LNCAP (cell line): ENCODE results near the gene DUSP15.

Experiments used
- TF ChIP-seq, protein P1 (sequence below): fragments of 450-650 bp; IDR thresholded peaks from 2 replicates; pipeline ENCODE4 v1.5.1; 2017; ENCODE audit warnings: mild to moderate bottlenecking

Gene DUSP15

DNA sequence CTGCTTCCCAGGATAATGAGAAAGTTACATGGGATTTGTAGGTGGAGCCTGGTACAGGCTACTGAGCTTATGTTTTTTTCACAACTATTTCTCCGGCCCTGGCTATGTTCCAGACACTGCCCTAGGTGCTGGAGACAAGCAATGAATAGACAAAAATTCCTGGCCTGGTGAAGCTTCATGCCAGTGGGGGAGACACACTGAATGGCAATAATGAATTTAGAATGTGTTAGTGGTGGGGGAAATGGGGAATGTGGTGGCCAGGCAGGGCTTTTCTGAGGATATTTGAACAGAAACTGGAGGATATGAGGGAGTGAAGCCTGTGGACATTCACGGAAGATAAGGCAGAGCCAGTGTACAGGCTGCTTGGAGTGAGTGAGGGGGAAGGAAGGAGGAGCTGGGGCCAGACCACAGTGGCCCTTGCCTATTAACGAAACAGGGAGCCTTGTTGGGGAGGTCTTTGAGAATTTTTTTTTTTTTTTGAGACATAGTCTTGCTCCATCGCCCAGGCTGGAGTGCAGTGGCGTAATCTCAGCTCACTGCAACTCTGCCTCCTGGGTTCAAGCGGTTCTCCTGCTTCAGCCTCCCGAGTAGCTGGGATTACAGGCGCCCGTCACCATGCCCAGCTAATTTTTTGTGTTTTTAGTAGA, 31.6 kb downstream of the DUSP15 start:
- TF ChIP-seq, protein P1, sequence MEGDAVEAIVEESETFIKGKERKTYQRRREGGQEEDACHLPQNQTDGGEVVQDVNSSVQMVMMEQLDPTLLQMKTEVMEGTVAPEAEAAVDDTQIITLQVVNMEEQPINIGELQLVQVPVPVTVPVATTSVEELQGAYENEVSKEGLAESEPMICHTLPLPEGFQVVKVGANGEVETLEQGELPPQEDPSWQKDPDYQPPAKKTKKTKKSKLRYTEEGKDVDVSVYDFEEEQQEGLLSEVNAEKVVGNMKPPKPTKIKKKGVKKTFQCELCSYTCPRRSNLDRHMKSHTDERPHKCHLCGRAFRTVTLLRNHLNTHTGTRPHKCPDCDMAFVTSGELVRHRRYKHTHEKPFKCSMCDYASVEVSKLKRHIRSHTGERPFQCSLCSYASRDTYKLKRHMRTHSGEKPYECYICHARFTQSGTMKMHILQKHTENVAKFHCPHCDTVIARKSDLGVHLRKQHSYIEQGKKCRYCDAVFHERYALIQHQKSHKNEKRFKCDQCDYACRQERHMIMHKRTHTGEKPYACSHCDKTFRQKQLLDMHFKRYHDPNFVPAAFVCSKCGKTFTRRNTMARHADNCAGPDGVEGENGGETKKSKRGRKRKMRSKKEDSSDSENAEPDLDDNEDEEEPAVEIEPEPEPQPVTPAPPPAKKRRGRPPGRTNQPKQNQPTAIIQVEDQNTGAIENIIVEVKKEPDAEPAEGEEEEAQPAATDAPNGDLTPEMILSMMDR = no peak

DNA sequence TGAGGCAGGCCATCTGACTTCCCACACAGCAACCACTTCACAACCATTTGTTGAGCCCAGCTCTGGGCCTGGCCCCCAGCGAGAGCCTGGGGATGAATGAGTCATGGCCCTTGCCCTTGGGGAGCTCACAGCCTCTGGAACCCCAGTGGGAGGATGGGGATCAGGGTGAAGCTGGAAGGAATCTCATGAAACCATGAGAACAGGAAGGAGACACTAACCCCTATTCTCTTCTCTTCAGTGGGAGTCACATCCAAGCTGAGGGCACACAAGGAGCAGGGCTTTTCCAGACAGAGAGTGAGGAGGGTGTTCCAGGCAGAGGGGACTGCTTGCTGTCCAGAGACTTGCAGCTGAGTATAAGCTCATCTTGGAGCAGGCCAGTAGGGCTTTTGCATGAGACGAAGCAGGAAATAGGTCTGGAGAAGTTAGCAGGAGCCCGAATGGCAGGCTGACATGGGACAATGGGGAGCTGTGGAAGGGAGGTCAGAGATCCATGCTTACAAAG, 32.4 kb downstream of the DUSP15 start:
- TF ChIP-seq, protein P1 = no peak

DNA sequence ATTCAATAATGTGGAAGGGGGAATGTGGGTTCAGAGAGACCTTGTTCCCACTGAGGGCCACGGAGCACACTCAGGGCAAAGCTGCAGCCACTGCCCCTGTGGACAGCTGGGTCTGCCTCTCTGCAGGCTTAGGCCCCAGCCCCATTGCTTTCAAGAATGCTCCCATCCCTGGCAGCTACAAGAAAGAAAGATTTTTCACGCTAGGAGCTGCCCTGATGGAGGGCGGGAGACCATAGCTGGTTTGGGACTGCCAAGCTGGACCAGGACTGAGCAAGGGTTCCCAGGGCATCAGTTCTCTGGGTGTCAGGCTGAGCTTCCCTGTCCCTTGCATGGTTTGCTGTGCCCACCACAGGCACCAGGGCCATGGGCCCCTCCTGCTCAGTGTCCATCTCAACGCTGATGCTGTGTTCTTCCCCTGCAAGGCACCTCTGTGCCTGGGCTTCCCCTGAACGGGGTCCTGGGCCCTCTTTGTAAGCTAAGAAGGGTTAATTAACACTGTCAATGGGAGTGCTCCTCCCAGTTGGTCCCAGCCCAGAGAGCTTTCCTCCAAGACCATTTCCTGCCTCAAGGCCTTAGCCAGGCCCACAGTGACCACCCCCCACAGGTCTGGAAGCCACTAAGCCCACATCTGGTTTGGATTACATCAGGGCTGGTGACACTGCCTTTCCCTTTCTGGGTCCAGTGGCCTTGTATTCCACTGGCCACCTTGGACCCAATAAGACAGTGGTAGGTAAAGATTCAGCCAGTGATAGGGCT, 33.3 kb downstream of the DUSP15 start:
- TF ChIP-seq, protein P1 = no peak

DNA sequence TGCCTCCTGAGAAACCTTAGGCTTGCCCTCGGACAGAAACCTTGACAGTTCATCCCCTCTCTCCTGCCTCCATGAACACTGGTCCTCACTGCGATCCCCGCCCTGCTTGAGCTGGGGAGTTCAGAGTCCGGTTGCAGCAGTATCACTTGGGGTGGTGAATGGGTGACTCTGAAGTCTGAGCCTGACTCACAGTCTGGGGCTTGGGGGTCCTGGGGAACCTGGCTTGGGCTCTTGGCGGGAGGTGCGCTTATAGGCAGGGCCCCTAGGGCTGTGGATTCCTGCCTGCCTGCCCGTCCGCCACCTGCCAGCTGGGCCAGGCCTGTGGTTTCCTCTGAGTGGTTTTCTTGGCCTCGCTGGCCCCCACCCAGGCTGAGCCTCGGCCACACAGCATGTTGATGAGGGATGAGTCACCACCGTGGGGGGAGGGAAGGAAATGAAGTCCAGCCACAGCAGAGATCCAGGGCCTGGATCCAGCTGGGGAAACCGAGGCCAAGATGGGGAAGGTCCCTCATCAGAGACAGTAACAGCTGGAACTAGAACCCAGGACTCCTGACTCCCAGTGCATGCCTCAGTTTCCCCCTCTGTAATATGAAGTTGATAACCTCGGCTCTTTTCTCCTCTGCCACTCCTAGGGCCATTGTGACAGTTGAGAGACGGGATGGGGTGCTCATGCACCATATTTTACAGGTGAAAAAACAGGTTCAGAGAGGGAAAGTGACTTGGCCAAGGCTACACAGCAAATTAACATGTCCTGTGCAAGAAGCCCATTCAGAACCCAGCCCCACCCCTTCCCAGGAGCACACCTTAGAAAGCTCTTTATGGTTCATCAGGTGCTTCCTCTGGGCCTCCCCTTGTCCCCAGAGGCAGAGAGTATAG, 34.1 kb downstream of the DUSP15 start:
- TF ChIP-seq, protein P1 = no peak

DNA sequence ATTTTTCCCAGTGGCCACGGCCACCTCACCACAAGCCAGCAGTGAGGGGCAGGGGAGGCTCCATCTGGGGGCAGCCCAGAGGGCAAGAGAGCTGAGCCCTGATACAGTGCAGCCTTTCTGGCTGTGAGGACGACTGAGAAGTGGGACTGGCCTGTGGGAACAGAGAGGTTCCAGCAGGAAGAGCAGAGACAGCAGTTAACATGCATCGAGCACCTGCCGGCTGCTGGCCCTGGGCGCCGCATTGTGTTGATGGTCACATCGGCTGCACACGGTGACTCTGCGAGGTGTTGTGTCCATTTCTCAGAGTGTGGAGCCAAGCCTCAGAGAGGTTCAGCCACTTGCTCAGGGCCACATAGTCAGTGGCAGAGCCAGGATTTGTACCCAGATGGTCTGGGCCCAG, 34.8 kb downstream of the DUSP15 start:
- TF ChIP-seq, protein P1 = no peak

DNA sequence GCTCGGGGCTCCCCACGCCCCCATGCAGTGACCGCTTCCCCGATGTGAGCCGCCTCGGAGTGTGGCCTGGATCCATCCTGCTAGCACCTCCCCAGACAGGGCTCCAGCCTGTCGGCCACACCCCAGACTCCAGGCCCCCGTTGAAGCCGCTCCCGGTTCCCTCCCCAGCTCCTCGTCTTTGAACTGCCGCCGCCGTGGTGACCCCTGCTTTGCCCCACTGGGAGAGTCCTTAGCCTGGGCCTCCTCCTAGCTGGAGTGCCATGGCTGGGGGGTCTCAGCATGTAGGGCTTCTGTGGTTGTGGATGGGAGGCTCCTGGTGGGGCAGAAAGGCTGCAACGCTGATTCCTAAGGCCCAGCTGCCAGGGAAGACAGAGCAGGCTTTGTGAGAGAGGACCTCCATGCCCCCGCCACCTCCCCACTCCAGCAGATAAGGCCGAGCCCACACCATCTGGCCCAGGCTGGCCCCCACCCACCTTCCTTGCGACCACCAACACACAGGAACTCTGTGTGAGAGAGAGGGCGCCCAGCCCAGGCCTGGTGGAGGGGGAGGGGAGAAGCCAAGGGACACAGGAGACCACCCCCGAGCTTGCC, 36.3 kb downstream of the DUSP15 start:
- TF ChIP-seq, protein P1 = no peak
